ENCODE data around the gene ISM2.

- no peak for TF ChIP-seq CTCF (IDR thresholded peaks at IDR 0.05)
- TF ChIP-seq EZH2 (IDR thresholded peaks at IDR 0.05; ENCODE audit: borderline replicate concordance, insufficient read depth, low read depth, low read length, poor library complexity, severe bottlenecking) = no peak
These were observed 30.6 kb upstream of the ISM2 start for GRCh38 chr14:77529213-77529612.
